ENCODE results near the gene KYAT1. TPM values are rescaled to one million over a fixed set of nuclear protein-coding genes. Genes with fewer than 3 reads are reported as not detected.

KYAT1 gene
- total RNA-seq, 1 donor from 2014 or later = 21.7 TPM

DNA sequence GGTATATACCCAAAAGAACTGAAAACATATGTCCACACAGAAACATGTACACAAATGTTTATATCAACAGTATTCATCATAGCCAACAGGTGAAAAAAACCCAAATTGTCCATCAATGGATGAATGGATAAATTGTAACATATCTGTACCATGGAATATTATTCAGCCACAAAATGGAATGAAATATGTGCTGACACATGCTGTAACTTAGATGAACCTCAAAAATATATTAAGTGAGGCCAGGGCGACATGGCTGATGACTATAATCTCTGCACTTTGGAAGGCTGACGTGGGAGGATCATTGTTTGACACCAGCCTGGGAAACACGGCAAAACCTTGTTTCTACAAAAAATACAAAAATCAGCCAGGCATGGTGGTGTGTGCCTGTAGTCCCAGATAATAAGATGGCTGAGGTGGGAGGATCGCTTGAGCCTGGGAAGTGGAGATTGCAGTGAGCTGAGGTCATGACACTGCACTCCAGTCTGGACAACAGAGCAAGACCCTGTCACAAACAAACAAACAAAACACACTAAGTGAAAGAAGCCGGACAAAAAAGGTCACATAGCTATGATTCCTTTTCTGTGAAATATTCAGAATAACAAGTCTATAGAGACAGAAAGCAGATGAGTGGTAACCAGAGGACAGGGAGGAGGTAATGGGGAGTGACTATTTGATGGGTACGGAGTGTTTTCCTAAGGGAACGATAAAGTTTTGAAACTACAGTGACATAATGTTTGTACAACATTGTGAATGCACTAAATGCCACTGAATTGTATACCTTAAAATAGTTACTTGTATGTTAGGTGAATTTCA, 11.4 kb downstream of the KYAT1 start:
- no peaks in the 10 kb centered on the region for H3K9me3 ChIP-seq (ENCODE audit: low read depth)
- H3K27ac ChIP-seq = no peak overlapping the region
- no peaks in the 10 kb centered on the region for H3K79me2 ChIP-seq (ENCODE audit: low read depth)
- H3K4me2 ChIP-seq = no peak overlapping the region
- H3K27ac Mint-ChIP-seq = no peak overlapping the region
- H3F3A ChIP-seq (ENCODE audit: low read depth) = no peaks in the 10 kb centered on the region
- TF ChIP-seq, protein P1, sequence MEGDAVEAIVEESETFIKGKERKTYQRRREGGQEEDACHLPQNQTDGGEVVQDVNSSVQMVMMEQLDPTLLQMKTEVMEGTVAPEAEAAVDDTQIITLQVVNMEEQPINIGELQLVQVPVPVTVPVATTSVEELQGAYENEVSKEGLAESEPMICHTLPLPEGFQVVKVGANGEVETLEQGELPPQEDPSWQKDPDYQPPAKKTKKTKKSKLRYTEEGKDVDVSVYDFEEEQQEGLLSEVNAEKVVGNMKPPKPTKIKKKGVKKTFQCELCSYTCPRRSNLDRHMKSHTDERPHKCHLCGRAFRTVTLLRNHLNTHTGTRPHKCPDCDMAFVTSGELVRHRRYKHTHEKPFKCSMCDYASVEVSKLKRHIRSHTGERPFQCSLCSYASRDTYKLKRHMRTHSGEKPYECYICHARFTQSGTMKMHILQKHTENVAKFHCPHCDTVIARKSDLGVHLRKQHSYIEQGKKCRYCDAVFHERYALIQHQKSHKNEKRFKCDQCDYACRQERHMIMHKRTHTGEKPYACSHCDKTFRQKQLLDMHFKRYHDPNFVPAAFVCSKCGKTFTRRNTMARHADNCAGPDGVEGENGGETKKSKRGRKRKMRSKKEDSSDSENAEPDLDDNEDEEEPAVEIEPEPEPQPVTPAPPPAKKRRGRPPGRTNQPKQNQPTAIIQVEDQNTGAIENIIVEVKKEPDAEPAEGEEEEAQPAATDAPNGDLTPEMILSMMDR (IDR thresholded peaks at IDR 0.05) = no peak
- TF ChIP-seq EZH2phosphoT487 (IDR thresholded peaks at IDR 0.05) = no peak
- TF ChIP-seq EZH2 (IDR thresholded peaks at IDR 0.05) = no peak
- H2AFZ ChIP-seq (replicated peaks) = no peak overlapping the region
- H3K4me1 ChIP-seq = no peaks in the 10 kb centered on the region
- no peak overlapping the region for H3K4me3 ChIP-seq
- no peak for DNase-seq (ENCODE audit: low spot score)
- no peaks in the 10 kb centered on the region for H3K9me3 Mint-ChIP-seq
- no peaks in the 10 kb centered on the region for H3K27me3 ChIP-seq
- H3K4me1 Mint-ChIP-seq = no peaks in the 10 kb centered on the region
- H3K27me3 Mint-ChIP-seq (ENCODE audit: insufficient read depth, low read depth) = no peaks in the 10 kb centered on the region
- H3K9ac ChIP-seq = no peak overlapping the region
- no peaks in the 10 kb centered on the region for H3K36me3 ChIP-seq
- H3K4me3 Mint-ChIP-seq = no peak overlapping the region
- no peaks in the 10 kb centered on the region for H4K20me1 ChIP-seq (ENCODE audit: low read depth)
- H3K36me3 Mint-ChIP-seq = peaks cover 2% of the 10 kb centered on the region

DNA sequence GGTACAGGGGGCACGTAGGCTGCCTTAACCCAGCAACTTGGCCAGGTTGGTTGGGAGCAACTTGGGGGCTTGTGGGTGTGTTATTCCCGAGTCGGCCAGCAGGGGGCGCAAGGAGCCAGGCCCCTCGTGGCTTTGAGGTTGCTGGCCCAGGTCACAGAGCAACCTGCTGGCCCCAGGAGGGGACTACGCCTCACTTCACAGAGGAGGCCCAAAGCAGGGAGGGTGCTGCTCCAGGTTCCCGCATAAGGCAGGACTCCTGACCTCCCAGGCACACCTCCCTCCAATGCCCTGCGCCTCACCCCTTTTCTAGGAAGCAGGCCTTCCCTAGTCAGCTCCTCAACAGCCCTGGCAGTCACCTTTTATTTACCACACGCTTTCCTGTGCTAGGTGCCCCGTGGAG, 18.1 kb downstream of the KYAT1 start:
- Histone ChIP-seq H3K36me3 (no peaks in the 10 kb centered on the region), H3K4me1 (peaks cover 11% of the 10 kb centered on the region), H3K4me3 (no peak overlapping the region), H3K27me3 (no peaks in the 10 kb centered on the region), H3K27ac (no peak overlapping the region), H3K79me2 (ENCODE audit: low read depth) (no peaks in the 10 kb centered on the region), H2AFZ (replicated peaks) (no peak overlapping the region), H4K20me1 (ENCODE audit: low read depth) (peaks cover 5% of the 10 kb centered on the region), H3K9me3 (ENCODE audit: low read depth) (no peaks in the 10 kb centered on the region), H3F3A (ENCODE audit: low read depth) (peaks cover 5% of the 10 kb centered on the region), H3K4me2 (no peak overlapping the region), H3K9ac (no peak overlapping the region)
- Mint-ChIP-seq H3K9me3 (no peaks in the 10 kb centered on the region), H3K27me3 (ENCODE audit: insufficient read depth, low read depth) (peaks cover 2% of the 10 kb centered on the region), H3K36me3 (no peaks in the 10 kb centered on the region), H3K27ac (no peak overlapping the region), H3K4me1 (peaks cover 14% of the 10 kb centered on the region), H3K4me3 (no peak overlapping the region)
- DNase-seq (ENCODE audit: low spot score) = peak; percentile 85
- TF ChIP-seq, protein P1 (IDR thresholded peaks at IDR 0.05) = peak; percentile 93
- TF ChIP-seq EZH2 (IDR thresholded peaks at IDR 0.05) (no peak), EZH2phosphoT487 (IDR thresholded peaks at IDR 0.05) (no peak)

DNA sequence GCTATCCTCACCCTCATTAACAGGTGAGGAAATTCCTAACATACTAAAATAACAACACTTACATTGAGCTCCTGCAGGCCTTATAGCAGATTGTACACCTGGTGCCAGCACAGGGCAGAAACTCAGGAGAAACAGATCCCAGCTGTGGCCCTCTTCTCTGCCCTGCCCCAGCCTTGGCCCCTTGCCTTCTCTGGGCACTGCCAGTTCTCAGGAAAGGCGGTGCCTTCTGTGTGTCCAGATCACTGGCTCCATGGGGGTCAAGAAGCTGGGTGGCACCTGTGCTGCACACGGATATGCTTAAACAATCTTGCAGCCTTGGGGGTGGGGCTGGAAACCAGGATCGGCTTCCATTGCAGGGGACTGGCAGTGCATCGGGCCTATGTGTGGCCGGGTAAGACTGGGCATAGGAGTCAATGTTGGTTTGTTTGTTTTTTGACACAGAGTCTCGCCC, 19.3 kb downstream of the KYAT1 start:
- Mint-ChIP-seq H3K27ac (no peak overlapping the region), H3K4me3 (no peak overlapping the region), H3K4me1 (peaks cover 14% of the 10 kb centered on the region), H3K9me3 (no peaks in the 10 kb centered on the region), H3K27me3 (ENCODE audit: insufficient read depth, low read depth) (peaks cover 2% of the 10 kb centered on the region), H3K36me3 (no peaks in the 10 kb centered on the region)
- no peak for TF ChIP-seq EZH2phosphoT487 (IDR thresholded peaks at IDR 0.05)
- TF ChIP-seq, protein P1 (IDR thresholded peaks at IDR 0.05) = no peak
- DNase-seq (ENCODE audit: low spot score) = no peak
- Histone ChIP-seq H3K9me3 (ENCODE audit: low read depth) (no peaks in the 10 kb centered on the region), H3K79me2 (ENCODE audit: low read depth) (no peaks in the 10 kb centered on the region), H4K20me1 (ENCODE audit: low read depth) (peaks cover 5% of the 10 kb centered on the region), H3K4me3 (no peak overlapping the region), H3K36me3 (no peaks in the 10 kb centered on the region), H3K27ac (no peak overlapping the region), H3K4me2 (no peak overlapping the region), H3K4me1 (peaks cover 11% of the 10 kb centered on the region), H2AFZ (replicated peaks) (no peak overlapping the region), H3K9ac (no peak overlapping the region), H3F3A (ENCODE audit: low read depth) (peaks cover 5% of the 10 kb centered on the region), H3K27me3 (no peaks in the 10 kb centered on the region)
